ENCODE data around the gene MCM7.

Gene MCM7

GRCh38 chr7:100074841-100075240, 26.4 kb downstream of the MCM7 start:
- no peak for TF ChIP-seq CTCF (IDR thresholded peaks at IDR 0.05)
- Histone ChIP-seq H3K27ac (no peak overlapping the region), H3K9me3 (peaks cover 0 to 21% (median 21%) of the 10 kb centered on the region in 3 donors), H3K27me3 (no peaks in the 10 kb centered on the region), H3K4me1 (peaks cover 0 to 15% (median 9%) of the 10 kb centered on the region in 4 donors), H3K4me3 (no peak overlapping the region), H3K36me3 (peaks cover 75 to 96% (median 84%) of the 10 kb centered on the region in 3 donors)
- intact Hi-C loops (cut with DNase I; ENCODE audit: low total_unique reads) = no loop called here
- no peak for DNase-seq

GRCh38 chr7:100072462-100072861, 28.7 kb downstream of the MCM7 start:
- Histone ChIP-seq H3K4me3 (no peak overlapping the region), H3K4me1 (no peaks in the 10 kb centered on the region), H3K27me3 (no peaks in the 10 kb centered on the region), H3K36me3 (peaks cover 83 to 99% (median 88%) of the 10 kb centered on the region in 3 donors), H3K9me3 (peaks cover 0 to 21% (median 21%) of the 10 kb centered on the region in 3 donors), H3K27ac (no peak overlapping the region)
- no peak for TF ChIP-seq CTCF (IDR thresholded peaks at IDR 0.05)
- no peak for DNase-seq
- intact Hi-C loops (cut with DNase I; ENCODE audit: low total_unique reads) = no loop called here

GRCh38 chr7:100071018-100071723, 30.0 kb downstream of the MCM7 start:
- Histone ChIP-seq H3K4me1 (no peaks in the 10 kb centered on the region), H3K27ac (no peak overlapping the region), H3K36me3 (peaks cover 76 to 99% (median 76%) of the 10 kb centered on the region in 3 donors), H3K9me3 (peaks cover 0 to 21% (median 21%) of the 10 kb centered on the region in 3 donors), H3K4me3 (no peak overlapping the region), H3K27me3 (no peaks in the 10 kb centered on the region)
- intact Hi-C loops (cut with DNase I; ENCODE audit: low total_unique reads) = no loop called here
- no peak for DNase-seq
- TF ChIP-seq CTCF (IDR thresholded peaks at IDR 0.05) = no peak

GRCh38 chr7:100069991-100070390, 31.2 kb downstream of the MCM7 start:
- Histone ChIP-seq H3K27ac (no peak overlapping the region), H3K9me3 (peaks cover 0 to 21% (median 21%) of the 10 kb centered on the region in 3 donors), H3K4me1 (peaks cover 0 to 9% (median 0%) of the 10 kb centered on the region in 4 donors), H3K4me3 (no peak overlapping the region), H3K36me3 (peaks cover 65 to 97% (median 70%) of the 10 kb centered on the region in 3 donors), H3K27me3 (no peaks in the 10 kb centered on the region)
- intact Hi-C loops (cut with DNase I; ENCODE audit: low total_unique reads) = no loop called here
- DNase-seq = no peak
- TF ChIP-seq CTCF (IDR thresholded peaks at IDR 0.05) = no peak

- Histone ChIP-seq H3K36me3 (peaks cover 58 to 96% (median 65%) of the 10 kb centered on the region in 3 donors), H3K27ac (no peak overlapping the region), H3K4me3 (no peak overlapping the region), H3K4me1 (peaks cover 0 to 9% (median 0%) of the 10 kb centered on the region in 4 donors), H3K27me3 (no peaks in the 10 kb centered on the region), H3K9me3 (peaks cover 0 to 21% (median 18%) of the 10 kb centered on the region in 3 donors)
- no peak for DNase-seq
- intact Hi-C loops (cut with DNase I; ENCODE audit: low total_unique reads) = no loop called here
- TF ChIP-seq CTCF (IDR thresholded peaks at IDR 0.05) = no peak
Observed at GRCh38 chr7:100066953-100067352, 34.2 kb downstream of the MCM7 start.
